GM23338 (cell line): ENCODE data around the gene ADCY4. TPM values are rescaled to one million over a fixed set of nuclear protein-coding genes. Genes with fewer than 3 reads are reported as not detected.

ENCODE experiments used
- ATAC-seq: fragments of 200-7000 bp; cut with Tn5 transposase; 3 replicates; pipeline ENCODE4 v1.9.1; 2020
- DNase-seq: peaks from one replicate; pipeline ENCODE4 v3.0.0-alpha.2; 2015; ENCODE audit warnings: low spot score
- H2AFZ ChIP-seq: fragments of 200-600 bp; sonication (generic); 2 replicates; pipeline ENCODE4 v1.8.0; 2016; ENCODE audit warnings: antibody characterized with exemption, mild to moderate bottlenecking, moderate library complexity
- H3F3A ChIP-seq: fragments of 200-600 bp; sonication (generic); replicated peaks from 2 replicates; pipeline ENCODE4 v1.8.0; 2017; ENCODE audit warnings: antibody characterized with exemption, mixed run types, low read depth
- H3K27ac ChIP-seq: fragments of 200-600 bp; sonication (generic); 2 replicates; pipeline ENCODE4 v1.6.1; 2016; ENCODE audit warnings: low read depth
- H3K27me3 ChIP-seq: fragments of 200-600 bp; sonication (generic); 2 replicates; pipeline ENCODE4 v1.8.0; 2016; ENCODE audit warnings: mild to moderate bottlenecking, mixed run types, moderate library complexity; ENCODE audit not compliant: insufficient read depth
- H3K36me3 ChIP-seq: fragments of 200-600 bp; sonication (generic); 2 replicates; pipeline ENCODE4 v1.8.0; 2016; ENCODE audit warnings: mild to moderate bottlenecking; ENCODE audit not compliant: insufficient read depth
- H3K4me1 ChIP-seq: fragments of 200-600 bp; sonication (generic); 2 replicates; pipeline ENCODE4 v1.8.0; 2016; ENCODE audit warnings: mild to moderate bottlenecking, moderate library complexity; ENCODE audit not compliant: insufficient read depth
- H3K4me2 ChIP-seq: fragments of 200-600 bp; sonication (generic); 2 replicates; pipeline ENCODE4 v1.7.1; 2017; ENCODE audit warnings: mixed run types
- H3K4me3 ChIP-seq: fragments of 200-600 bp; sonication (generic); 2 replicates; pipeline ENCODE4 v1.6.1; 2016; ENCODE audit warnings: mixed run types
- H3K79me2 ChIP-seq: fragments of 200-600 bp; sonication (generic); replicated peaks from 2 replicates; pipeline ENCODE4 v1.8.0; 2017; ENCODE audit warnings: mild to moderate bottlenecking; ENCODE audit not compliant: insufficient read depth
- H3K9me2 ChIP-seq: fragments of 200-600 bp; sonication (generic); 2 replicates; pipeline ENCODE4 v1.8.0; 2017; ENCODE audit not compliant: insufficient read depth
- H4K20me1 ChIP-seq: fragments of 200-600 bp; sonication (generic); replicated peaks from 2 replicates; pipeline ENCODE4 v1.8.0; 2017; ENCODE audit warnings: mild to moderate bottlenecking; ENCODE audit not compliant: insufficient read depth
- H3K27ac Mint-ChIP-seq: 2 replicates; pipeline ENCODE4 v1.8.0; 2020; ENCODE audit warnings: inconsistent platforms, mild to moderate bottlenecking, moderate library complexity, mixed read lengths
- H3K27me3 Mint-ChIP-seq: 3 replicates; pipeline ENCODE4 v1.8.0; 2022; ENCODE audit warnings: low read depth, mild to moderate bottlenecking, moderate library complexity, mixed read lengths, inconsistent platforms; ENCODE audit not compliant: insufficient read depth, poor library complexity
- H3K36me3 Mint-ChIP-seq: 3 replicates; pipeline ENCODE4 v1.8.0; 2021; ENCODE audit warnings: low read depth, mild to moderate bottlenecking, inconsistent platforms, moderate library complexity, mixed read lengths
- H3K4me1 Mint-ChIP-seq: 3 replicates; pipeline ENCODE4 v1.8.0; 2020; ENCODE audit warnings: mild to moderate bottlenecking, inconsistent platforms, mixed read lengths
- H3K4me3 Mint-ChIP-seq: 3 replicates; pipeline ENCODE4 v1.8.0; 2021; ENCODE audit warnings: moderate library complexity, mild to moderate bottlenecking, inconsistent platforms, mixed read lengths
- H3K9me3 Mint-ChIP-seq: 3 replicates; pipeline ENCODE4 v1.8.0; 2020; ENCODE audit warnings: moderate library complexity, mild to moderate bottlenecking, inconsistent platforms, mixed read lengths
- CREB1 ChIP-seq: fragments of 250-450 bp; sonication (Bioruptor Pico); IDR thresholded peaks from 2 replicates; pipeline ENCODE4 v1.5.0; 2020; ENCODE audit warnings: low read depth, mild to moderate bottlenecking, moderate library complexity
- EZH2 ChIP-seq: fragments of 200-600 bp; sonication (generic); IDR thresholded peaks from one replicate; pipeline ENCODE4 v1.8.0; 2017; ENCODE audit warnings: antibody characterized with exemption, mild to moderate bottlenecking, low read depth; ENCODE audit not compliant: unreplicated experiment
- EZH2phosphoT487 ChIP-seq: fragments of 200-600 bp; sonication (generic); IDR thresholded peaks from one replicate; pipeline ENCODE4 v1.8.1; 2018; ENCODE audit warnings: antibody characterized with exemption; ENCODE audit not compliant: unreplicated experiment
- JUNB ChIP-seq: IDR thresholded peaks from one replicate; pipeline ENCODE4 v1.6.1; 2016; ENCODE audit warnings: antibody characterized with exemption; ENCODE audit not compliant: unreplicated experiment
- NANOG ChIP-seq: IDR thresholded peaks from 2 replicates; pipeline ENCODE4 v1.6.1; 2016; ENCODE audit warnings: antibody characterized with exemption, borderline replicate concordance
- POLR2AphosphoS5 ChIP-seq: IDR thresholded peaks from 2 replicates; pipeline ENCODE4 v1.6.1; 2016; ENCODE audit warnings: antibody characterized with exemption, low read depth
- STAT1 ChIP-seq: IDR thresholded peaks from one replicate; pipeline ENCODE4 v1.6.1; 2016; ENCODE audit warnings: antibody characterized with exemption; ENCODE audit not compliant: unreplicated experiment
- ZNF114 ChIP-seq: fragments of 250-450 bp; sonication (Bioruptor Pico); IDR thresholded peaks from 2 replicates; pipeline ENCODE4 v1.5.0; 2020; ENCODE audit warnings: mild to moderate bottlenecking, moderate library complexity
- ZNF331 ChIP-seq: fragments of 250-450 bp; sonication (Bioruptor Pico); IDR thresholded peaks from 2 replicates; pipeline ENCODE4 v1.5.0; 2020; ENCODE audit warnings: low read depth, mild to moderate bottlenecking, moderate library complexity
- polyA plus RNA-seq: library from polyadenylated mRNA; unstranded; fragments of >200 nt; fragmentation: Nextera tagmentation; extraction: Ambion mirVana; gene quantifications from 2 replicates; pipeline ENCODE4 v1.2.1, GENCODE V29; 2016
- total RNA-seq: library from RNA; depleted of rRNA; stranded (reverse); fragments of >200 nt; shearing (Covaris generic); gene quantifications from 2 replicates; pipeline ENCODE4 v1.2.3, GENCODE V29; 2014
- TF ChIP-seq, protein P1 (sequence below): IDR thresholded peaks from one replicate; pipeline ENCODE4 v1.6.1; 2018; ENCODE audit warnings: antibody characterized with exemption; ENCODE audit not compliant: unreplicated experiment
- TF ChIP-seq, protein P2 (sequence below): fragments of 250-450 bp; sonication (Bioruptor Pico); IDR thresholded peaks from 2 replicates; pipeline ENCODE4 v1.5.0; 2020; ENCODE audit warnings: mild to moderate bottlenecking, moderate library complexity
- TF ChIP-seq, protein P3 (sequence below), 2 experiments: fragments of 200-600 bp in 1 of 2; sonication (generic) in 1 of 2; conservative IDR thresholded peaks; 2 replicates each; pipeline versions ENCODE4 v1.5.1 to v1.6.1; 2016 to 2017; ENCODE audit warnings: antibody characterized with exemption in 2 of 2, low read depth in 2 of 2, mild to moderate bottlenecking in 2 of 2, moderate library complexity in 1 of 2

Gene ADCY4
- total and polyA plus RNA-seq, 2 experiments from 2014 or later, result 0.10 to 0.40 TPM

DNA sequence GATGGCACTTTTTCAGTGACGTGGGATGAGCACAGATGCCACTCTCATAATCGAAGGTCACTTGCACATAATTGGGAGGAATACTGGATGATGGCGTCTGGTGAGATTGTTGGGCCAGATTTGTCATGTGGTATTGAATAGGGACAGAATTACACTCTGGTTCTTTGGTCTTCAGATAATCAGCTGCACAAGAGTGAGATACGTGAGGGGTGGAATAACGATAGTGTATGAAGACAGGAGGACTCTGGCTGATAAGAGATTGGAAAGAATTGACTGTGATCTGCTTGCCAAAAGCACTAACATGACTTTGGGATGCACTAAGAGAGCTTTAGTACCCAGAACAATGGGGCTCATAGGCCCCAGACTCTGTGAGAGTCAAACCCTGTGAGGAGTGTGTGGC is 56.4 kb downstream of the ADCY4 start:
- ATAC-seq (no peak), DNase-seq (no peak)
- Histone ChIP-seq H4K20me1 (no peaks in the 10 kb centered on the region; the same call in 1 of the 2 replicates), H3K36me3 (no peaks in the 10 kb centered on the region), H3K4me3 (no peak overlapping the region), H3K4me2 (no peak overlapping the region), H3F3A (no peaks in the 10 kb centered on the region), H3K27ac (no peak overlapping the region), H3K79me2 (no peaks in the 10 kb centered on the region), H3K27me3 (no peaks in the 10 kb centered on the region), H3K9me2 (no peaks in the 10 kb centered on the region), H3K4me1 (0 out of 2 replicates have a peak, but pooled peaks cover 6% of the 10 kb centered on the region), H2AFZ (no peak overlapping the region)
- Mint-ChIP-seq H3K36me3 (no peaks in the 10 kb centered on the region), H3K4me3 (no peak overlapping the region; the same call in 2 of the 3 replicates), H3K27ac (no peak overlapping the region), H3K4me1 (peaks cover 9% of the 10 kb centered on the region; the same call in 2 of the 3 replicates), H3K27me3 (peaks cover 10% of the 10 kb centered on the region), H3K9me3 (no peaks in the 10 kb centered on the region)
- TF ChIP-seq JUNB, result no peak
- TF ChIP-seq STAT1, result no peak
- TF ChIP-seq, protein P1, sequence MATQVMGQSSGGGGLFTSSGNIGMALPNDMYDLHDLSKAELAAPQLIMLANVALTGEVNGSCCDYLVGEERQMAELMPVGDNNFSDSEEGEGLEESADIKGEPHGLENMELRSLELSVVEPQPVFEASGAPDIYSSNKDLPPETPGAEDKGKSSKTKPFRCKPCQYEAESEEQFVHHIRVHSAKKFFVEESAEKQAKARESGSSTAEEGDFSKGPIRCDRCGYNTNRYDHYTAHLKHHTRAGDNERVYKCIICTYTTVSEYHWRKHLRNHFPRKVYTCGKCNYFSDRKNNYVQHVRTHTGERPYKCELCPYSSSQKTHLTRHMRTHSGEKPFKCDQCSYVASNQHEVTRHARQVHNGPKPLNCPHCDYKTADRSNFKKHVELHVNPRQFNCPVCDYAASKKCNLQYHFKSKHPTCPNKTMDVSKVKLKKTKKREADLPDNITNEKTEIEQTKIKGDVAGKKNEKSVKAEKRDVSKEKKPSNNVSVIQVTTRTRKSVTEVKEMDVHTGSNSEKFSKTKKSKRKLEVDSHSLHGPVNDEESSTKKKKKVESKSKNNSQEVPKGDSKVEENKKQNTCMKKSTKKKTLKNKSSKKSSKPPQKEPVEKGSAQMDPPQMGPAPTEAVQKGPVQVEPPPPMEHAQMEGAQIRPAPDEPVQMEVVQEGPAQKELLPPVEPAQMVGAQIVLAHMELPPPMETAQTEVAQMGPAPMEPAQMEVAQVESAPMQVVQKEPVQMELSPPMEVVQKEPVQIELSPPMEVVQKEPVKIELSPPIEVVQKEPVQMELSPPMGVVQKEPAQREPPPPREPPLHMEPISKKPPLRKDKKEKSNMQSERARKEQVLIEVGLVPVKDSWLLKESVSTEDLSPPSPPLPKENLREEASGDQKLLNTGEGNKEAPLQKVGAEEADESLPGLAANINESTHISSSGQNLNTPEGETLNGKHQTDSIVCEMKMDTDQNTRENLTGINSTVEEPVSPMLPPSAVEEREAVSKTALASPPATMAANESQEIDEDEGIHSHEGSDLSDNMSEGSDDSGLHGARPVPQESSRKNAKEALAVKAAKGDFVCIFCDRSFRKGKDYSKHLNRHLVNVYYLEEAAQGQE, result no peak
- TF ChIP-seq, protein P2, sequence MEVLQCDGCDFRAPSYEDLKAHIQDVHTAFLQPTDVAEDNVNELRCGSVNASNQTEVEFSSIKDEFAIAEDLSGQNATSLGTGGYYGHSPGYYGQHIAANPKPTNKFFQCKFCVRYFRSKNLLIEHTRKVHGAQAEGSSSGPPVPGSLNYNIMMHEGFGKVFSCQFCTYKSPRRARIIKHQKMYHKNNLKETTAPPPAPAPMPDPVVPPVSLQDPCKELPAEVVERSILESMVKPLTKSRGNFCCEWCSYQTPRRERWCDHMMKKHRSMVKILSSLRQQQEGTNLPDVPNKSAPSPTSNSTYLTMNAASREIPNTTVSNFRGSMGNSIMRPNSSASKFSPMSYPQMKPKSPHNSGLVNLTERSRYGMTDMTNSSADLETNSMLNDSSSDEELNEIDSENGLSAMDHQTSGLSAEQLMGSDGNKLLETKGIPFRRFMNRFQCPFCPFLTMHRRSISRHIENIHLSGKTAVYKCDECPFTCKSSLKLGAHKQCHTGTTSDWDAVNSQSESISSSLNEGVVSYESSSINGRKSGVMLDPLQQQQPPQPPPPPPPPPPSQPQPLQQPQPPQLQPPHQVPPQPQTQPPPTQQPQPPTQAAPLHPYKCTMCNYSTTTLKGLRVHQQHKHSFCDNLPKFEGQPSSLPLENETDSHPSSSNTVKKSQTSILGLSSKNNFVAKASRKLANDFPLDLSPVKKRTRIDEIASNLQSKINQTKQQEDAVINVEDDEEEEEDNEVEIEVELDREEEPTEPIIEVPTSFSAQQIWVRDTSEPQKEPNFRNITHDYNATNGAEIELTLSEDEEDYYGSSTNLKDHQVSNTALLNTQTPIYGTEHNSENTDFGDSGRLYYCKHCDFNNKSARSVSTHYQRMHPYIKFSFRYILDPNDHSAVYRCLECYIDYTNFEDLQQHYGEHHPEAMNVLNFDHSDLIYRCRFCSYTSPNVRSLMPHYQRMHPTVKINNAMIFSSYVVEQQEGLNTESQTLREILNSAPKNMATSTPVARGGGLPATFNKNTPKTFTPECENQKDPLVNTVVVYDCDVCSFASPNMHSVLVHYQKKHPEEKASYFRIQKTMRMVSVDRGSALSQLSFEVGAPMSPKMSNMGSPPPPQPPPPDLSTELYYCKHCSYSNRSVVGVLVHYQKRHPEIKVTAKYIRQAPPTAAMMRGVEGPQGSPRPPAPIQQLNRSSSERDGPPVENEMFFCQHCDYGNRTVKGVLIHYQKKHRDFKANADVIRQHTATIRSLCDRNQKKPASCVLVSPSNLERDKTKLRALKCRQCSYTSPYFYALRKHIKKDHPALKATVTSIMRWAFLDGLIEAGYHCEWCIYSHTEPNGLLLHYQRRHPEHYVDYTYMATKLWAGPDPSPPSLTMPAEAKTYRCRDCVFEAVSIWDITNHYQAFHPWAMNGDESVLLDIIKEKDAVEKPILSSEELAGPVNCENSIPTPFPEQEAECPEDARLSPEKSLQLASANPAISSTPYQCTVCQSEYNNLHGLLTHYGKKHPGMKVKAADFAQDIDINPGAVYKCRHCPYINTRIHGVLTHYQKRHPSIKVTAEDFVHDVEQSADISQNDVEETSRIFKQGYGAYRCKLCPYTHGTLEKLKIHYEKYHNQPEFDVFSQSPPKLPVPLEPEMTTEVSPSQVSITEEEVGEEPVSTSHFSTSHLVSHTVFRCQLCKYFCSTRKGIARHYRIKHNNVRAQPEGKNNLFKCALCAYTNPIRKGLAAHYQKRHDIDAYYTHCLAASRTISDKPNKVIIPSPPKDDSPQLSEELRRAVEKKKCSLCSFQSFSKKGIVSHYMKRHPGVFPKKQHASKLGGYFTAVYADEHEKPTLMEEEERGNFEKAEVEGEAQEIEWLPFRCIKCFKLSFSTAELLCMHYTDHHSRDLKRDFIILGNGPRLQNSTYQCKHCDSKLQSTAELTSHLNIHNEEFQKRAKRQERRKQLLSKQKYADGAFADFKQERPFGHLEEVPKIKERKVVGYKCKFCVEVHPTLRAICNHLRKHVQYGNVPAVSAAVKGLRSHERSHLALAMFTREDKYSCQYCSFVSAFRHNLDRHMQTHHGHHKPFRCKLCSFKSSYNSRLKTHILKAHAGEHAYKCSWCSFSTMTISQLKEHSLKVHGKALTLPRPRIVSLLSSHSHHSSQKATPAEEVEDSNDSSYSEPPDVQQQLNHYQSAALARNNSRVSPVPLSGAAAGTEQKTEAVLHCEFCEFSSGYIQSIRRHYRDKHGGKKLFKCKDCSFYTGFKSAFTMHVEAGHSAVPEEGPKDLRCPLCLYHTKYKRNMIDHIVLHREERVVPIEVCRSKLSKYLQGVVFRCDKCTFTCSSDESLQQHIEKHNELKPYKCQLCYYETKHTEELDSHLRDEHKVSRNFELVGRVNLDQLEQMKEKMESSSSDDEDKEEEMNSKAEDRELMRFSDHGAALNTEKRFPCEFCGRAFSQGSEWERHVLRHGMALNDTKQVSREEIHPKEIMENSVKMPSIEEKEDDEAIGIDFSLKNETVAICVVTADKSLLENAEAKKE (CRISPR knock-in tag), result no peak
- no peak for TF ChIP-seq POLR2AphosphoS5
- TF ChIP-seq EZH2phosphoT487, result no peak
- no peak for TF ChIP-seq ZNF331 (CRISPR knock-in tag)
- no peak for TF ChIP-seq CREB1 (CRISPR knock-in tag)
- no peak for TF ChIP-seq EZH2
- TF ChIP-seq NANOG, result no peak
- TF ChIP-seq ZNF114, result no peak
- TF ChIP-seq, protein P3, sequence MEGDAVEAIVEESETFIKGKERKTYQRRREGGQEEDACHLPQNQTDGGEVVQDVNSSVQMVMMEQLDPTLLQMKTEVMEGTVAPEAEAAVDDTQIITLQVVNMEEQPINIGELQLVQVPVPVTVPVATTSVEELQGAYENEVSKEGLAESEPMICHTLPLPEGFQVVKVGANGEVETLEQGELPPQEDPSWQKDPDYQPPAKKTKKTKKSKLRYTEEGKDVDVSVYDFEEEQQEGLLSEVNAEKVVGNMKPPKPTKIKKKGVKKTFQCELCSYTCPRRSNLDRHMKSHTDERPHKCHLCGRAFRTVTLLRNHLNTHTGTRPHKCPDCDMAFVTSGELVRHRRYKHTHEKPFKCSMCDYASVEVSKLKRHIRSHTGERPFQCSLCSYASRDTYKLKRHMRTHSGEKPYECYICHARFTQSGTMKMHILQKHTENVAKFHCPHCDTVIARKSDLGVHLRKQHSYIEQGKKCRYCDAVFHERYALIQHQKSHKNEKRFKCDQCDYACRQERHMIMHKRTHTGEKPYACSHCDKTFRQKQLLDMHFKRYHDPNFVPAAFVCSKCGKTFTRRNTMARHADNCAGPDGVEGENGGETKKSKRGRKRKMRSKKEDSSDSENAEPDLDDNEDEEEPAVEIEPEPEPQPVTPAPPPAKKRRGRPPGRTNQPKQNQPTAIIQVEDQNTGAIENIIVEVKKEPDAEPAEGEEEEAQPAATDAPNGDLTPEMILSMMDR (conservative IDR thresholded peaks at IDR 0.05; ENCODE audit: low read depth in 2 of 2), result no peak
